CMK (cell line): ENCODE measurements around the gene ITPR1.
"Not testable (repeated sequence)": the region's sequence is repeated elsewhere in the genome, so short reads cannot be mapped to it uniquely, and the experiment has no call there.

Experiments
- DNase-seq: peaks from one replicate; pipeline ENCODE4 v3.0.0-alpha.2; 2010; ENCODE audit warnings: low read depth

Gene ITPR1

GRCh38 chr3:4493014-4493940 lies at the start of gene ITPR1:
ITPR1 (plus strand) TSS chr3:4493348; CDS start chr3:4516492, 23,144 bp downstream.
- peak; percentile 98 for DNase-seq

DNA sequence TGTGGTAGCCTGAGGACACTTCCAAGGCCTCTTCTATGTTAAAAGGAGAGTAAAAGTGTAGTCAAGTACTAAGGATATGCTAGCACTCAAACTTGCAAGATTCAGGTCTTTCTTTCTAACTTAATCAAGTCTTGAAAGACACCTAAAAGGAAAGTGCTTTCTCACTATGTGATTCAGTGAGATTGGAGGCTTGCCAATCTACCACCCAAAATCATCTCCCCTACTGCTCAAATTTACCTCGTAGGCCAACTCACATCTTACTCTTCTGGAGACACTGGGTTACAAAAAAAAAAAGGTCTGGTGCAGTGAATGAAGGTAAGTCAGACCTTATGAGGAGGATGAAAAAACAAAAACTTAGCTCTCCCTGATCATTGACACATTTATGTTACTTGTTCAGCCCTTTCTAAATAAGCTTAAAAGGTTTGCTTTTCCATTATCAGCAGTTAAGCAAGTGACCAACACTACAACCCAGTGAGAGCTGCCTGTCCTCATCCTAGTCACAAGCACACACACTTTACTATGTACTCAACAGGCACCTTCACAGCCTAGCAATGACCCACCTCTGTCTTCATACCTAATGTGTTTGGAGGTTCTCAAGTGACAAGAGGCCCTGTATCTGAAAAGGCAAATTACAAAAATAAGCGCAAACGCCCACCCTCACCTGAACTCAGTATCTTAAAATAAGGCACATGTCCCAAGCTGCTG lies 45.7 kb upstream of the ITPR1 start:
- no peak for DNase-seq

DNA sequence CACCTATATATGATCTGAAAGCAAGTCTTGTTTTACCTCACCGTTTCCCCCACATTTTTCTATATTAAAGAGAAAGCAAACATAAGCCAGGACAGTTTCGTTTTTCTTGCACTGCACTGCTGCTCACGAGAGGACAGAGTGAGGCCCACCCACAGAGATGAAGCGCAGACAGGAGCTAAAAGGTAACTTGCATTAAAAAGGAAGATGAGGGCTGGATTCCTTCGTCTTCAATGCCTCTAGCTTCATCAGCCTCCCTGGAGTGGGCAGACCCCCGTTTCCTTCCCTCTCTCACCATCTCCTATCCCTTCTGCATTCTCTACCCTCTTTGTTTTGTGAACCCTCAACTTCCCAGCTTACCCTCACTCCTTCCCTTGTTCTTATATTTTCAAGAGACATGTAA lies 45.0 kb upstream of the ITPR1 start:
- no peak for DNase-seq

DNA sequence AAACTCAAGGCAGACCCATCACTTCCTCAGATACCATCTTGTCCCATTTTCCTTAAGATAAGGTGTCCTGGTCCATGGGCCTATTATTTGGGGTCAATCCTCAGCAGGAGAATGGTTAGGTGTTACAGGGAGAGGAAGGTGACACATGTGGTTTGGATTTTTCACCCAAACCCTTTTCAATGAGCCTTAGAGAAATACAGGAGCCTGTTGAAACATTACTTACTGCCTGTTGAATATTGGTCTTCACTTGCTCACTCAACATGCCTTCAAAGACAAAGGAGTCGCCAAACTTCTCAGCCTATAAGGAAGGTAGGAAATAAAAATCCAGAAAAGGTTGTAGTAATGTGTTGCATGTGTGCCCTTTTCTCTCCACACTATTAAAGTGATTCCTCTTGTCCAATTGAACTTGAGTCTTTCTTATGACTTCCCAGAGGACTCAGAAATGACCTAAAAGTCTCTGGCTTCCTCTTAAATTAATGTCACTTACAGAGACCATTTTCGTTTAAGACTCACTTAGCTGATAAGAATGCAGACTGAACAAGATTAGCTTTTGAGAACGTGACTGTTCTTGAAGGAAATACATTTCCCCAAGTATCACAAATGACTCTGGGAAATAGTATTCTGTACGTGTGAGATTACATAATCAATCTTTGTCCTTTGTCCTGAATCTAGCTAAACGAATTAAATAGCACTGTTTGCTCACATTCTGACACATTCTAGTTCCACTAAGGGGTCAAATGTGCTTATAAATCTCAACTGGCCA lies 43.9 kb upstream of the ITPR1 start:
- DNase-seq, result no peak

GRCh38 chr3:4454142-4454541 lies 39.0 kb upstream of the ITPR1 start:
- no peak for DNase-seq

DNA sequence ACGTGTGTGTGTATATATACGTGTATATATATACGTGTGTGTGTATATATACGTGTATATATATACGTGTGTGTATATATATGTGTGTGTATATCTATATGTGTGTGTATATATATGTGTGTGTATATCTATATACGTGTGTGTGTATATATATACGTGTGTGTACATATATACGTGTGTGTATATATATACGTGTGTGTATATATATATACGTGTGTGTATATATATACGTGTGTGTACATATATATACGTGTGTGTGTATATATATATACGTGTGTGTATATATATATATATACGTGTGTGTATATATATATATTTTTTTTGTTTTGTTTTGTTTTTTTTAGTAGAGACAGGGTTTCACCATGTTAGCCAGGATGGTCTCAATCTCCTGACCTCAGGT lies 36.4 kb upstream of the ITPR1 start:
- not testable (repeated sequence) for DNase-seq

- no peak for DNase-seq
Measured at GRCh38 chr3:4458961-4459360, 34.2 kb upstream of the ITPR1 start.

- DNase-seq, result no peak
Measured at GRCh38 chr3:4460334-4460733, 32.8 kb upstream of the ITPR1 start.

GRCh38 chr3:4461468-4462090 lies 31.6 kb upstream of the ITPR1 start:
- DNase-seq, result no peak

- no peak for DNase-seq
Measured at GRCh38 chr3:4462369-4463040, 30.6 kb upstream of the ITPR1 start.

DNA sequence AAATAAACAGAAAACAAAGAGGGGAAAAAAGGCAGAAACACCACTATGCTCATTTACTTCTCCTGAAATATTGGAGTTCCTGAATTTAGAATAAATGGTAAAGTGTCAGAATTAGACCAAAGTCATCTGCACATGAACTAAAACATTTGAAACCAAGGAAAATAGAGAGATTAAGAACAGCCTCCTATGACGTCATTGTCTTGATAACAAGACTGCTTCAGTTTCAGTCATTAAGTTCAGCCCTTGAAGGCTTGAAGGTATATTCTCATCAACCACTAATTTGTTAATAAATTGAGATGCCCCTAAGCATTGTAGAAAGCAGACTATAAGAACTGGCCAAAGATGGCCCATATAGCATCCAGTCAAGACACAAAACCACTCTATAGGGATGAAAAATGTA lies 28.6 kb upstream of the ITPR1 start:
- DNase-seq, result no peak

DNA sequence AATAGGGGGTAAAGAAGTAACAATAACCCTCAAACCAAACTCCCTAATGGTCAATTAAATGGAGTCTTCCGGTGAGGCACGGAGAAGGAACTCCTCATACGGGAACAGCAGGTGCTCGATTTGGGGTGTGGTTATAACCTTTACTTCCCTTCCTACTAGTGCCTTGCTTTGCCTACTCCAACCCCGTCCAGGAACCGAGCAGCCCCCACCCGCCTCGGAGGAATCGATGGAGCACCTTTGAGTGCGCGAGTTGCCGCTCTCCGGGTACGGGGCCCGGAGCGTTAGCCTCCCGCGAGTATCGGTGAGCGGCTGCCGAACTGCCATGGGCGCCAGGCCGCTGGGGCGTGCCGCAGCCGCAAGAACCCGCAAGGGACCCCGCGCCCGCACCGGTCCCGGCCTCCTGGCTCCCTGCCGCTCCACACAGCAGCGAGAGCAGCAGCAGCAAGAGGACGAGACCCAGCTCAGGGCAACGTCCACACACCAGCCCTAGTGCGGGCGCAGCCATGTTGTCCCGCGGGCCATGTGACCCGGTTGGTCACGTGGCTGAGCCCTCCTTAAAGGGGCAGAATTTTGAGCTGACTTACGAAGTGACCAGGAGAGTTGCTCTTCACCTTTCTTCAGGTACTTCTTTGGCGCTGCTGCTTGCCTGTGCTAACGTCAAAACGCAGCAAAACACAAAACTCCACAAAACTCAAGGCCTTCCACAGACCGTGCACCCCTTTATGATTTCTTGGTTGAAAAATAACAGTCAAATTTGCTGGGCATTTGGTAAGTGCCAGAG lies 26.2 kb upstream of the ITPR1 start, which contains the start of gene SUMF1:
SUMF1 (minus strand) TSS at position 529 of the 781 bp plus-strand sequence; CDS start at position 505, 24 bp downstream.
- peak; percentile 39 for DNase-seq

- no peak for DNase-seq
Measured at GRCh38 chr3:4467522-4467867, 25.7 kb upstream of the ITPR1 start.

DNA sequence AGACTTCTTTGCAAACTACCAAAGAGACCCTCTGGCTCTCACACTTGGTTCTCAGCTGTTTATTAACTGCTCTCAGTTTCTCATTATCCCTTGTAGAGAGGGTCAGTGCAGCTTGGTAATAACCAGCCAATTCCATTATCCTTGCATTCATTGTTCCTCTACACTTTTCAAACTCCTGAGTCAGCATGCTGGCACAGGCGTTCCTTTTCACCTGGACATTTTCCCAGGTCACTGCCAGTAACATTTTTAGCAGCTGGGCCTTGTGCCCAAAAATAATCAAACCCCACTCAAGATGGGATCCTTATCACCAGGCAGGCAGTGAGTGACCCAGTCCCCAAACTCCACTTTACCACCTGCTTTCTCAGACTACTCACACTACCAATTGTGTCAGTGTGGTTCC lies 21.2 kb upstream of the ITPR1 start:
- DNase-seq, result no peak

GRCh38 chr3:4472312-4472711 lies 20.8 kb upstream of the ITPR1 start:
- no peak for DNase-seq

DNA sequence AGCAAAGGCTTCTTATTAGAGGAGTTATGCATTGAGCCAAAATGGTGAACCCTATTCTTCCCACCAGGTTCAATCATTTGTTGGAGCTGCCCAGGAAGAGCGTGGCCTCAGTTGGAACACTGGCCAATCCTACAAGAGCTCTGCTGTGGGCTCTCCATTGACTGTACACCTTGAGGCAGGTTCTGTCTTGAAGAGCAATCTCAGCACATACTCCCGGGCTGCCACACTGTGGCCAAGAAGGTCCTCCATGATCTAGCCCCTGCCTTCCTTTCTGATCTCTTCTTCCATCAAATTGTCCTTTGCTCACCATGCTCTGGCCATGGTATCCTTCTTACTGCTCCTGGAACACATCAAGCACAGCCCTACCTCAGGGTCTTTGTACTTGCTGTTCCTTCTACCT lies 20.4 kb upstream of the ITPR1 start:
- no peak for DNase-seq

GRCh38 chr3:4474683-4475490 lies 18.3 kb upstream of the ITPR1 start:
- DNase-seq, result no peak

- DNase-seq, result no peak
Measured at GRCh38 chr3:4475804-4476203, 17.3 kb upstream of the ITPR1 start.

GRCh38 chr3:4476496-4476895 lies 16.7 kb upstream of the ITPR1 start:
- no peak for DNase-seq

DNA sequence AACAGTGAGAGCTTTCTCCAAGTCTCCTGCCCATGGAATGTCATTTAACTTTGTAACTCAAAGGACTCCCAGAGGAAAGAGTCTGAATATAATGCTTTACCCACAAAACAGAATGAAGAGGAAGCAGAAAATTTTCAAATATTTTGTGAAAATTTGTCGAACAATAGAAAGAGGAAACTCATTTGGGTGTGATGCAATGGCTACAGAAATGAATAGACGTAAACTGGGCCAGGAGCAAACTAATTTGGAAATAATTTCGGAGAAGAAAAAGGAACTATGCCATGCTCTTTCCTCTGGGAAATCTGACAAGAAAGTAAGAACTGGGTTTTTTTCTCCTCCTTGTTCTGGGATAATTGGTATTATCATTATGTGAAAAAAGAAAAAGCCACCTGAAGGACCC lies 14.9 kb upstream of the ITPR1 start:
- DNase-seq, result no peak
